ENCODE results near the gene SESN3. TPM values are rescaled to one million over a fixed set of nuclear protein-coding genes. Genes with fewer than 3 reads are reported as not detected.

Gene SESN3
- total RNA-seq, 1 donor from 2014 or later = 87.2 TPM

DNA sequence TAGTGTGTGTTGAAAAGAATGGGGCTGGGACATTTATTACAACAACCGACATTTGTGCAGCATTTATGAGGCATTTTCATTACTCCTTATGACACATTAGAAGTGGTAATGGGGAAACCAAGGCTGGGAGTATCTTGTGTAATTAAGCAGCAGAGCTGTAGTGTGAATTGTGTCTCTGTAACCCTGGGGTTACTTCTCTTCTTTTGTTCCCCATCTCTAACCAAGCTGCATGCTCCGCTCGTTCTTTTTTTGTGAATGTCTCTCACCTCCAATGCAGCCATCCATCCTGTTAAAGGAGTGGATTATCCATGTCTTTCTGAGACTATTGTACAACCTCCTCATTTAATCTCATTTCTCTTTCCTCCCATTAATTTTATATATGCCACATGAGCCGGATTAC is 75.6 kb downstream of the SESN3 start:
- H3K4me3 Mint-ChIP-seq = no peak overlapping the region
- no peak overlapping the region for H3K27ac Mint-ChIP-seq
- no peaks in the 10 kb centered on the region for H3K27me3 Mint-ChIP-seq
- POLR2A ChIA-PET = interaction anchor here (0.6 to 6.7 kb wide), 8 partner anchors 9 to 634 kb away, joined by 3 to 83 read pairs (median 8); partner anchors contain the start of genes CEP57, FAM76B and SESN3
- DNase-seq = no peak
- CTCF ChIA-PET = interaction anchor here (0.8 to 12.9 kb wide), 15 partner anchors 10 to 680 kb away, joined by 3 to 305 read pairs (median 5); partner anchors contain the start of genes SESN3 and SRSF8
- H3K4me1 Mint-ChIP-seq = peaks cover 34% of the 10 kb centered on the region
- H3K9me3 Mint-ChIP-seq = no peaks in the 10 kb centered on the region
- intact Hi-C loops (cut with micrococcal nuclease) = loop anchor here (10.0 kb wide), 1 partner anchor 1099 kb away; no protein-coding TSS in a partner anchor
- H3K36me3 Mint-ChIP-seq (ENCODE audit: low read depth) = peaks cover 3% of the 10 kb centered on the region
- TF ChIP-seq CTCF (IDR thresholded peaks at IDR 0.05) = no peak
- no peak for ATAC-seq (ENCODE audit: low read depth)

GRCh38 chr11:95154514-95154913 is 76.5 kb downstream of the SESN3 start:
- no peak for TF ChIP-seq CTCF (IDR thresholded peaks at IDR 0.05)
- H3K27me3 Mint-ChIP-seq = no peaks in the 10 kb centered on the region
- ChIA-PET CTCF (interaction anchor here (0.7 to 12.9 kb wide), 22 partner anchors 10 to 681 kb away, joined by 3 to 305 read pairs (median 4); partner anchors contain the start of genes SESN3 and SRSF8), POLR2A (interaction anchor here (0.8 to 8.5 kb wide), 12 partner anchors 64 to 635 kb away, joined by 3 to 83 read pairs (median 8); partner anchors contain the start of genes CEP57, ENDOD1, FAM76B and SESN3)
- peak overlapping the region; percentile 93 for H3K27ac Mint-ChIP-seq
- H3K36me3 Mint-ChIP-seq (ENCODE audit: low read depth) = peaks cover 3% of the 10 kb centered on the region
- intact Hi-C loops (cut with micrococcal nuclease) = loop anchor here (5.0 to 10.0 kb wide), 5 partner anchors 143 to 1100 kb away; partner anchors contain the start of gene MTMR2
- no peak overlapping the region for H3K4me3 Mint-ChIP-seq
- ATAC-seq (ENCODE audit: low read depth) (no peak), DNase-seq (peak; percentile 28)
- no peaks in the 10 kb centered on the region for H3K9me3 Mint-ChIP-seq
- peaks cover 38% of the 10 kb centered on the region for H3K4me1 Mint-ChIP-seq

- ATAC-seq (ENCODE audit: low read depth) (no peak), DNase-seq (no peak)
- H3K9me3 Mint-ChIP-seq = no peaks in the 10 kb centered on the region
- ChIA-PET CTCF (interaction anchor here (0.7 to 12.9 kb wide), 19 partner anchors 13 to 682 kb away, joined by 3 to 305 read pairs (median 4); partner anchors contain the start of genes FAM76B and SRSF8), POLR2A (interaction anchor here (0.7 to 8.5 kb wide), 14 partner anchors 64 to 1190 kb away, joined by 3 to 83 read pairs (median 8); partner anchors contain the start of genes CEP57, ENDOD1, FAM76B and SESN3)
- H3K4me3 Mint-ChIP-seq = peak overlapping the region; percentile 89
- peak overlapping the region; percentile 93 for H3K27ac Mint-ChIP-seq
- no peaks in the 10 kb centered on the region for H3K27me3 Mint-ChIP-seq
- H3K36me3 Mint-ChIP-seq (ENCODE audit: low read depth) = peaks cover 3% of the 10 kb centered on the region
- H3K4me1 Mint-ChIP-seq = peaks cover 38% of the 10 kb centered on the region
- intact Hi-C loops (cut with micrococcal nuclease) = loop anchor here (5.0 to 10.0 kb wide), 5 partner anchors 143 to 1101 kb away; partner anchors contain the start of gene MTMR2
- no peak for TF ChIP-seq CTCF (IDR thresholded peaks at IDR 0.05)
Measured at GRCh38 chr11:95153857-95154246, 77.2 kb downstream of the SESN3 start.

DNA sequence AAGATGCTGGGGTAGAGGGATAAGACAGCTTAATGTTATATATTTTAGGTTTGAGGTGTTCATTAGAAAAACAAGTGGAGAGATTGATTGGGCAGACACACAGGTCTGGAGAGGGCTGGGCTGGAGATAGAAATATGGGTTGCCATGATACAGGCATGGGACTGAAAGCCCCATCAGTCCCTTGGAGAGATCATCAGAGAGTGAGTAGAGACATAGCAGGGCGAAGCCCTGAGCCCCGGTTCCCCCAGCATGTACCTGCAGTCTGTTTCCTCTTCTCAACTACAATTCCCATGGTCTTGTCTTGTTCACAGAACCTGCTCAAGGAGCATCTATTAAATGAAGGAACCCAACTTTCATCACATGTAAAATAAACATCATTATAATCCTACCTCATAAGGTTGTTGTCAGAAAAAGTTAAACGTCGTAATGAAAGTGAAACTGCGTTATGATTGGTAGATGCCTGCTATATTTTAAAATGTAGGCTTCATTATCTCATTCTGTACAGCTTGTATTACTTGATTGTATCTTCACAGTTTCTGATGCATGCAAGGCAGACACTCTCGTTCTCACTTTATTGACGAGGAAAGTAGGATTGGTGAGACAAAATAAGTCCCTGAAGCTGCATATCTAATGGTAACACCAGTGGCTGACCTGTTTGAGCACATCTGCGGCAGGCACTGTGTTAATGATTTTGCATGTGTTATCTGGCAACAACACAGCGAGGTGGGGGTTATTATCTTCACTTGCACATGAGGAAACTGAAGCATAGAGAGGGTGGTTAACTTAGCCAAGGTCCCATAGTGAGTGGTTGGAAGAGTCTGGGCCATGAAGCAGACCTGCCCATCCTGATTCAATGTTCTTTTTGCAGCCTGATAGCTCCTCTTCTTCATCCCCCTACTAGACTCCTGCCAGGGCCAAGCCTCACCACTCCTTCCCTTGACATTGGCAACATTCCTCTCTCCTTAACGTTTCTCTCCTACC is 77.8 kb downstream of the SESN3 start:
- Mint-ChIP-seq H3K4me1 (peaks cover 38% of the 10 kb centered on the region), H3K9me3 (no peaks in the 10 kb centered on the region), H3K27ac (peak overlapping the region; percentile 93), H3K27me3 (no peaks in the 10 kb centered on the region), H3K4me3 (peak overlapping the region; percentile 89), H3K36me3 (ENCODE audit: low read depth) (peaks cover 3% of the 10 kb centered on the region)
- no peak for TF ChIP-seq CTCF (IDR thresholded peaks at IDR 0.05)
- POLR2A ChIA-PET = interaction anchor here (0.7 to 8.5 kb wide), 18 partner anchors 59 to 1190 kb away, joined by 3 to 83 read pairs (median 5); partner anchors contain the start of genes ENDOD1, FAM76B, SESN3 and SRSF8
- CTCF ChIA-PET = interaction anchor here (0.9 to 12.9 kb wide), 21 partner anchors 9 to 1190 kb away, joined by 3 to 305 read pairs (median 4); partner anchors contain the start of genes FAM76B, MAML2 and SRSF8
- ATAC-seq (ENCODE audit: low read depth) = peak; percentile 7
- intact Hi-C loops (cut with micrococcal nuclease) = loop anchor here (5.0 to 10.0 kb wide), 5 partner anchors 144 to 1102 kb away; partner anchors contain the start of gene MTMR2
- no peak for DNase-seq

Data from activated B cell treated with CpG ODN at 0.5 μM for 24 hours (primary cell).